Measurements from ENCODE around the gene TTLL9. TPM values are rescaled to one million over a fixed set of nuclear protein-coding genes. Genes with fewer than 3 reads are reported as not detected.

The TTLL9 gene
- total RNA-seq, 1 experiment from 2014 or later: not detected

- intact Hi-C loops (cut with micrococcal nuclease; ENCODE audit: unreplicated experiment): no loop called here
- DNase-seq (ENCODE audit: low spot score): no peak
- no peaks in the 10 kb centered on the region for H3K27me3 ChIP-seq (replicated peaks; ENCODE audit: insufficient read depth, low read depth, low read length, poor library complexity)
- CTCF ChIA-PET: interaction anchor here (0.7 kb wide), 1 partner anchor 746 kb away, joined by 5 read pairs; no protein-coding TSS in a partner anchor
- no peak overlapping the region for H3K4me3 ChIP-seq (ENCODE audit: low read depth, low read length, poor library complexity, severe bottlenecking)
- no peaks in the 10 kb centered on the region for H3K4me1 ChIP-seq (ENCODE audit: insufficient read depth, low read length, poor library complexity, severe bottlenecking)
- H3K9me3 ChIP-seq (ENCODE audit: low read depth, low read length, poor library complexity, severe bottlenecking): no peaks in the 10 kb centered on the region
- BruUV-seq (replicated peaks): no TSS peak
- no peak overlapping the region for H3K27ac ChIP-seq (ENCODE audit: low read depth, low read length, poor library complexity, severe bottlenecking)
- no peaks in the 10 kb centered on the region for H3K36me3 ChIP-seq (ENCODE audit: insufficient read depth, low read length, poor library complexity, severe bottlenecking)
- POLR2A ChIA-PET (ENCODE audit: low non-redundant PET): interaction anchor here (0.7 kb wide), 2 partner anchors 28 to 120 kb away, joined by 3 to 5 read pairs; no protein-coding TSS in a partner anchor
- TF ChIP-seq, protein P1, sequence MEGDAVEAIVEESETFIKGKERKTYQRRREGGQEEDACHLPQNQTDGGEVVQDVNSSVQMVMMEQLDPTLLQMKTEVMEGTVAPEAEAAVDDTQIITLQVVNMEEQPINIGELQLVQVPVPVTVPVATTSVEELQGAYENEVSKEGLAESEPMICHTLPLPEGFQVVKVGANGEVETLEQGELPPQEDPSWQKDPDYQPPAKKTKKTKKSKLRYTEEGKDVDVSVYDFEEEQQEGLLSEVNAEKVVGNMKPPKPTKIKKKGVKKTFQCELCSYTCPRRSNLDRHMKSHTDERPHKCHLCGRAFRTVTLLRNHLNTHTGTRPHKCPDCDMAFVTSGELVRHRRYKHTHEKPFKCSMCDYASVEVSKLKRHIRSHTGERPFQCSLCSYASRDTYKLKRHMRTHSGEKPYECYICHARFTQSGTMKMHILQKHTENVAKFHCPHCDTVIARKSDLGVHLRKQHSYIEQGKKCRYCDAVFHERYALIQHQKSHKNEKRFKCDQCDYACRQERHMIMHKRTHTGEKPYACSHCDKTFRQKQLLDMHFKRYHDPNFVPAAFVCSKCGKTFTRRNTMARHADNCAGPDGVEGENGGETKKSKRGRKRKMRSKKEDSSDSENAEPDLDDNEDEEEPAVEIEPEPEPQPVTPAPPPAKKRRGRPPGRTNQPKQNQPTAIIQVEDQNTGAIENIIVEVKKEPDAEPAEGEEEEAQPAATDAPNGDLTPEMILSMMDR (conservative IDR thresholded peaks at IDR 0.05; ENCODE audit: low read depth, low read length): no peak
- TF ChIP-seq EZH2 (IDR thresholded peaks at IDR 0.05; ENCODE audit: borderline replicate concordance, low read depth, low read length, poor library complexity, severe bottlenecking): no peak
Measured at GRCh38 chr20:31922181-31922580, 51.7 kb downstream of the TTLL9 start.

DNA sequence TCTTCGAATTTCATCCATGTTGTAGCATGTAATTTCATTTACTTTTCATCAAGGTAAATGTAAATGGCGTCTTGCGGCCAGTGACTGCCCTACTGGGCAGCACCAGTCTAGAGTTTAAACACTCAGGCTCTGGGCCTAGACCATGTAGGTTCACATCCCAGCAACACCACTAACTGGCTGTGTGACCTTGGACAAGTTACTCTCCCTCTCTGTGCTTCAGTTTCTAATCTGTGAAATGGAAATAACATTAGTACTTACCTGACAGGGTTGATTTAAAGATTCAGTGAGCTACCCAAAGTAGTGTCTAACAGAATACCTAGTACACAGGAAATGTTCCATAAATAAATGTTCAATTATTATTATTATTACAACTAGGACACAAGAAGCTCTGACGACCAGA lies 52.2 kb downstream of the TTLL9 start:
- no peaks in the 10 kb centered on the region for H3K9me3 ChIP-seq (ENCODE audit: low read depth, low read length, poor library complexity, severe bottlenecking)
- CTCF ChIA-PET: no interaction called here
- H3K27ac ChIP-seq (ENCODE audit: low read depth, low read length, poor library complexity, severe bottlenecking): no peak overlapping the region
- no TSS peak for BruUV-seq (replicated peaks)
- H3K4me1 ChIP-seq (ENCODE audit: insufficient read depth, low read length, poor library complexity, severe bottlenecking): no peaks in the 10 kb centered on the region
- no peaks in the 10 kb centered on the region for H3K36me3 ChIP-seq (ENCODE audit: insufficient read depth, low read length, poor library complexity, severe bottlenecking)
- peaks cover under 1% of the 10 kb centered on the region for H3K27me3 ChIP-seq (replicated peaks; ENCODE audit: insufficient read depth, low read depth, low read length, poor library complexity)
- H3K4me3 ChIP-seq (ENCODE audit: low read depth, low read length, poor library complexity, severe bottlenecking): no peak overlapping the region
- POLR2A ChIA-PET (ENCODE audit: low non-redundant PET): interaction anchor here (0.7 kb wide), 2 partner anchors 28 to 119 kb away, joined by 3 to 5 read pairs; no protein-coding TSS in a partner anchor
- DNase-seq (ENCODE audit: low spot score): no peak
- no peak for TF ChIP-seq EZH2 (IDR thresholded peaks at IDR 0.05; ENCODE audit: borderline replicate concordance, low read depth, low read length, poor library complexity, severe bottlenecking)
- intact Hi-C loops (cut with micrococcal nuclease; ENCODE audit: unreplicated experiment): no loop called here

GRCh38 chr20:31923388-31924331 lies 53.2 kb downstream of the TTLL9 start:
- Histone ChIP-seq H3K36me3 (ENCODE audit: insufficient read depth, low read length, poor library complexity, severe bottlenecking) (no peaks in the 10 kb centered on the region), H3K9me3 (ENCODE audit: low read depth, low read length, poor library complexity, severe bottlenecking) (no peaks in the 10 kb centered on the region), H3K27me3 (replicated peaks; ENCODE audit: insufficient read depth, low read depth, low read length, poor library complexity) (peaks cover 7% of the 10 kb centered on the region), H3K4me1 (ENCODE audit: insufficient read depth, low read length, poor library complexity, severe bottlenecking) (no peaks in the 10 kb centered on the region), H3K4me3 (ENCODE audit: low read depth, low read length, poor library complexity, severe bottlenecking) (no peak overlapping the region), H3K27ac (ENCODE audit: low read depth, low read length, poor library complexity, severe bottlenecking) (no peak overlapping the region)
- CTCF ChIA-PET: no interaction called here
- no TSS peak for BruUV-seq (replicated peaks)
- POLR2A ChIA-PET (ENCODE audit: low non-redundant PET): no interaction called here
- TF ChIP-seq EZH2 (IDR thresholded peaks at IDR 0.05; ENCODE audit: borderline replicate concordance, low read depth, low read length, poor library complexity, severe bottlenecking): no peak
- TF ChIP-seq, protein P1 (conservative IDR thresholded peaks at IDR 0.05; ENCODE audit: low read depth, low read length): no peak
- DNase-seq (ENCODE audit: low spot score): peak; percentile 35
- intact Hi-C loops (cut with micrococcal nuclease; ENCODE audit: unreplicated experiment): no loop called here
